HEK293 (cell line): ENCODE measurements around the gene HECA.
A peak's percentile ranks its signal among the peaks of the same experiment; 100 is the strongest.

Experiments used
- BCL11A ChIP-seq: fragments of 450-650 bp; formaldehyde crosslinking; IDR thresholded peaks from 2 replicates; pipeline ENCODE4 v1.5.1; 2016; ENCODE audit warnings: low read depth, missing biosample characterization, missing genetic modification characterization
- BCL11B ChIP-seq: fragments of 450-650 bp; formaldehyde crosslinking; IDR thresholded peaks from 2 replicates; pipeline ENCODE4 v1.5.1; 2016; ENCODE audit warnings: low read depth, missing biosample characterization, missing genetic modification characterization
- GFI1B ChIP-seq: fragments of 450-650 bp; formaldehyde crosslinking; IDR thresholded peaks from 2 replicates; pipeline ENCODE4 v1.5.1; 2016; ENCODE audit warnings: missing biosample characterization, missing genetic modification characterization
- KLF10 ChIP-seq: fragments of 450-650 bp; IDR thresholded peaks from 2 replicates; pipeline ENCODE4 v1.5.1; 2018; ENCODE audit warnings: missing biosample characterization, mild to moderate bottlenecking, missing genetic modification characterization
- KLF17 ChIP-seq: fragments of 450-650 bp; formaldehyde crosslinking; IDR thresholded peaks from 2 replicates; pipeline ENCODE4 v1.5.1; 2016; ENCODE audit warnings: missing biosample characterization, missing genetic modification characterization
- PRDM1 ChIP-seq: fragments of 450-650 bp; formaldehyde crosslinking; IDR thresholded peaks from 2 replicates; pipeline ENCODE4; 2016; ENCODE audit warnings: missing biosample characterization, missing genetic modification characterization
- ZBTB10 ChIP-seq: fragments of 450-650 bp; formaldehyde crosslinking; IDR thresholded peaks from 2 replicates; pipeline ENCODE4 v1.5.1; 2016; ENCODE audit warnings: missing biosample characterization, missing genetic modification characterization
- ZNF112 ChIP-seq: fragments of 450-650 bp; formaldehyde crosslinking; IDR thresholded peaks from 2 replicates; pipeline ENCODE4 v1.5.0; 2017; ENCODE audit warnings: missing biosample characterization, missing genetic modification characterization
- ZNF16 ChIP-seq: fragments of 450-650 bp; formaldehyde crosslinking; IDR thresholded peaks from 2 replicates; pipeline ENCODE4 v1.5.1; 2016; ENCODE audit warnings: low read depth, missing biosample characterization, missing genetic modification characterization
- ZNF174 ChIP-seq: fragments of 450-650 bp; formaldehyde crosslinking; IDR thresholded peaks from 2 replicates; pipeline ENCODE4 v1.5.0; 2017; ENCODE audit warnings: missing biosample characterization, mild to moderate bottlenecking, missing genetic modification characterization
- ZNF202 ChIP-seq: fragments of 450-650 bp; formaldehyde crosslinking; IDR thresholded peaks from 2 replicates; pipeline ENCODE4 v1.5.1; 2016; ENCODE audit warnings: missing biosample characterization, missing genetic modification characterization, borderline replicate concordance
- ZNF214 ChIP-seq: fragments of 450-650 bp; formaldehyde crosslinking; IDR thresholded peaks from 2 replicates; pipeline ENCODE4 v1.5.1; 2017; ENCODE audit warnings: missing biosample characterization, mild to moderate bottlenecking, missing genetic modification characterization, borderline replicate concordance
- ZNF23 ChIP-seq: fragments of 450-650 bp; formaldehyde crosslinking; IDR thresholded peaks from 2 replicates; pipeline ENCODE4 v1.5.1; 2016; ENCODE audit warnings: missing biosample characterization, missing genetic modification characterization, borderline replicate concordance
- ZNF302 ChIP-seq: fragments of 450-650 bp; formaldehyde crosslinking; IDR thresholded peaks from 2 replicates; pipeline ENCODE4 v1.5.1; 2016; ENCODE audit warnings: missing biosample characterization, missing genetic modification characterization, low read depth
- ZNF335 ChIP-seq: fragments of 450-650 bp; formaldehyde crosslinking; conservative IDR thresholded peaks from 2 replicates; pipeline ENCODE4 v1.5.1; 2016; ENCODE audit warnings: missing biosample characterization, missing genetic modification characterization
- ZNF366 ChIP-seq: fragments of 450-650 bp; formaldehyde crosslinking; conservative IDR thresholded peaks from 2 replicates; pipeline ENCODE4 v1.5.1; 2016; ENCODE audit warnings: missing biosample characterization, missing genetic modification characterization
- ZNF394 ChIP-seq: fragments of 450-650 bp; formaldehyde crosslinking; IDR thresholded peaks from 2 replicates; pipeline ENCODE4 v1.5.1; 2016; ENCODE audit warnings: missing biosample characterization, missing genetic modification characterization, mild to moderate bottlenecking, moderate library complexity, borderline replicate concordance
- ZNF624 ChIP-seq: fragments of 450-650 bp; formaldehyde crosslinking; IDR thresholded peaks from 2 replicates; pipeline ENCODE4 v1.5.1; 2017; ENCODE audit warnings: missing biosample characterization, missing genetic modification characterization
- ZNF645 ChIP-seq: fragments of 450-650 bp; formaldehyde crosslinking; IDR thresholded peaks from 2 replicates; pipeline ENCODE4; 2016; ENCODE audit warnings: missing biosample characterization, missing genetic modification characterization
- ZNF664 ChIP-seq: fragments of 450-650 bp; formaldehyde crosslinking; IDR thresholded peaks from 2 replicates; pipeline ENCODE4 v1.5.1; 2016; ENCODE audit warnings: missing biosample characterization, missing genetic modification characterization
- ZNF692 ChIP-seq: fragments of 450-650 bp; formaldehyde crosslinking; IDR thresholded peaks from 2 replicates; pipeline ENCODE4 v1.5.1; 2016; ENCODE audit warnings: missing biosample characterization, missing genetic modification characterization
- ZNF76 ChIP-seq: fragments of 450-650 bp; formaldehyde crosslinking; IDR thresholded peaks from 2 replicates; pipeline ENCODE4; 2016; ENCODE audit warnings: low read depth, missing biosample characterization, missing genetic modification characterization, borderline replicate concordance
- ZSCAN18 ChIP-seq: fragments of 450-650 bp; formaldehyde crosslinking; IDR thresholded peaks from 2 replicates; pipeline ENCODE4 v1.5.1; 2016; ENCODE audit warnings: missing biosample characterization, missing genetic modification characterization
- TF ChIP-seq, protein P1 (sequence below): fragments of 450-650 bp; formaldehyde crosslinking; IDR thresholded peaks from 2 replicates; pipeline ENCODE4 v1.5.1; 2017; ENCODE audit warnings: missing biosample characterization, missing genetic modification characterization
- TF ChIP-seq, protein P2 (sequence below): fragments of 450-650 bp; formaldehyde crosslinking; IDR thresholded peaks from 2 replicates; pipeline ENCODE4 v1.5.1; 2016; ENCODE audit warnings: missing biosample characterization, missing genetic modification characterization

HECA gene

GRCh38 chr6:139134817-139135577 lies at the start of gene HECA (continued):
- TF ChIP-seq ZNF645 (tag by site-specific recombination), result no peak
- TF ChIP-seq ZNF202 (tag by site-specific recombination), result no peak
- TF ChIP-seq ZNF16 (tag by site-specific recombination), result no peak
- peak; percentile 93 for TF ChIP-seq ZNF692 (tag by site-specific recombination)
- no peak for TF ChIP-seq ZNF112 (tag by site-specific recombination)
- TF ChIP-seq ZNF664 (tag by site-specific recombination), result no peak
- peak; percentile 48; the same call in 1 of the 2 replicates for TF ChIP-seq BCL11B
- TF ChIP-seq ZNF394 (tag by site-specific recombination), result peak; percentile 64; the same call in 1 of the 2 replicates
- no peak for TF ChIP-seq ZNF366 (tag by site-specific recombination)
- no peak for TF ChIP-seq ZNF174 (tag by site-specific recombination)
- TF ChIP-seq ZNF76 (tag by site-specific recombination), result peak; percentile 57; the same call in 1 of the 2 replicates
- no peak for TF ChIP-seq ZNF23 (tag by site-specific recombination)
- TF ChIP-seq, protein P1, sequence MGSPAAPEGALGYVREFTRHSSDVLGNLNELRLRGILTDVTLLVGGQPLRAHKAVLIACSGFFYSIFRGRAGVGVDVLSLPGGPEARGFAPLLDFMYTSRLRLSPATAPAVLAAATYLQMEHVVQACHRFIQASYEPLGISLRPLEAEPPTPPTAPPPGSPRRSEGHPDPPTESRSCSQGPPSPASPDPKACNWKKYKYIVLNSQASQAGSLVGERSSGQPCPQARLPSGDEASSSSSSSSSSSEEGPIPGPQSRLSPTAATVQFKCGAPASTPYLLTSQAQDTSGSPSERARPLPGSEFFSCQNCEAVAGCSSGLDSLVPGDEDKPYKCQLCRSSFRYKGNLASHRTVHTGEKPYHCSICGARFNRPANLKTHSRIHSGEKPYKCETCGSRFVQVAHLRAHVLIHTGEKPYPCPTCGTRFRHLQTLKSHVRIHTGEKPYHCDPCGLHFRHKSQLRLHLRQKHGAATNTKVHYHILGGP (tag by site-specific recombination), result no peak
- no peak for TF ChIP-seq ZNF624 (tag by site-specific recombination)
- TF ChIP-seq, protein P2, sequence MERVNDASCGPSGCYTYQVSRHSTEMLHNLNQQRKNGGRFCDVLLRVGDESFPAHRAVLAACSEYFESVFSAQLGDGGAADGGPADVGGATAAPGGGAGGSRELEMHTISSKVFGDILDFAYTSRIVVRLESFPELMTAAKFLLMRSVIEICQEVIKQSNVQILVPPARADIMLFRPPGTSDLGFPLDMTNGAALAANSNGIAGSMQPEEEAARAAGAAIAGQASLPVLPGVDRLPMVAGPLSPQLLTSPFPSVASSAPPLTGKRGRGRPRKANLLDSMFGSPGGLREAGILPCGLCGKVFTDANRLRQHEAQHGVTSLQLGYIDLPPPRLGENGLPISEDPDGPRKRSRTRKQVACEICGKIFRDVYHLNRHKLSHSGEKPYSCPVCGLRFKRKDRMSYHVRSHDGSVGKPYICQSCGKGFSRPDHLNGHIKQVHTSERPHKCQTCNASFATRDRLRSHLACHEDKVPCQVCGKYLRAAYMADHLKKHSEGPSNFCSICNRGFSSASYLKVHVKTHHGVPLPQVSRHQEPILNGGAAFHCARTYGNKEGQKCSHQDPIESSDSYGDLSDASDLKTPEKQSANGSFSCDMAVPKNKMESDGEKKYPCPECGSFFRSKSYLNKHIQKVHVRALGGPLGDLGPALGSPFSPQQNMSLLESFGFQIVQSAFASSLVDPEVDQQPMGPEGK (tag by site-specific recombination), result peak; percentile 83
- TF ChIP-seq ZNF214, result no peak
- TF ChIP-seq KLF17, result peak; percentile 98
- TF ChIP-seq KLF10 (tag by site-specific recombination), result peak; percentile 98
- no peak for TF ChIP-seq BCL11A (tag by site-specific recombination)
- TF ChIP-seq GFI1B, result peak; percentile 18; the same call in 1 of the 2 replicates
- peak; percentile 98 for TF ChIP-seq ZBTB10 (tag by site-specific recombination)
- TF ChIP-seq ZNF335 (tag by site-specific recombination), result peak; percentile 24
- no peak for TF ChIP-seq PRDM1 (tag by site-specific recombination)
- TF ChIP-seq ZNF302 (tag by site-specific recombination), result no peak
- TF ChIP-seq ZSCAN18, result peak; percentile 68; the same call in 1 of the 2 replicates
